Activated effector memory CD4-positive, alpha-beta T cell treated with Interleukin-2 at 50 U/mL for 16 hours (primary cell): Measurements from ENCODE around the gene SP9.
"Not testable (repeated sequence)": the region's sequence is repeated elsewhere in the genome, so short reads cannot be mapped to it uniquely, and the experiment has no call there.

ENCODE experiments used
- DNase-seq: peaks from one replicate; pipeline ENCODE4 v3.0.0-alpha.2; 2020

SP9 gene

GRCh38 chr2:174344716-174345461 lies 10.1 kb downstream of the SP9 start:
- DNase-seq: no peak

DNA sequence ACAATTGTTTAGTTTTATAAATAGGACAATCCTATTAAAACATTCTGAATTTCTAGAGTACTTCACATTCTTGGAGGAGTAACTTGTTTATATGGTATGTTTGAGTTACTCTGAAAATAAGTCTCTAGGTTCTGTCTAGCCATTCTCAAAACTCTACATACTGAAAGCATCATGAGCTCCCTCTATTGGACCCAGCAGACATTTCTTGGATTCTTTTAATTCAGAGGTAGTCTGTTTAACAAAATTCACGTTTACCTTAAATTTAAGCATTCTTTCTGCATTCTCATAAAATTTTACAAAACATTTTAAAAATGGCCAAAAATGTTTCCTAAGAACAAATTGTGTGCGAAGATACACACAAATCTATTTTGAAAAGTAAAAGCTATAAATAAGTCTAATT lies 15.3 kb downstream of the SP9 start:
- no peak for DNase-seq

DNA sequence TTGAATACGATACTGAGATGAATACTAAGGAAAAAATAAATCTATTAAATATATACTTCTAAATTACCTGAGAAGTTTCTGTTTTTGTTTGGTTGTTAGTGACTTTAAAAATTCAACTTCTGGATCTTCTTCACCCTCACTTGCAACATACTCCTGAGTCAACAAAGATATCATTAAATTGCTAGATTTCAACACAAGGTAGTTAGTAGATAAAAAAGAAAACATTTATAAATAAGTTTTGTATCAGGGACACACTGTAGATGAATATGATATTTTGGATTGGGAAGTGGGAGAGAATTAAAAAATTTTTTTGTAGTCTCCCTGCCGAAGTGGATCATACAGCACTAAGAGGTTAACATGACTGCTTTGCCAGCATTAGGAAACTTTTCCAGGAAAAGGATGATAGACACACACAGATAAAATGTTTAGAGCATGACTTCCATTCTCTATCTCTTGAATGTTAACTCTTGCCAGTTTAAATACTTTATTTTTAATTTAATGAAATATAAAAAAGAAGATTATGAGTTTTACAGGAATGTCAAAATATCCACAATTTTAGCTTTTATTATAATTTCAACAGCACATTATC lies 15.9 kb downstream of the SP9 start:
- no peak for DNase-seq

DNA sequence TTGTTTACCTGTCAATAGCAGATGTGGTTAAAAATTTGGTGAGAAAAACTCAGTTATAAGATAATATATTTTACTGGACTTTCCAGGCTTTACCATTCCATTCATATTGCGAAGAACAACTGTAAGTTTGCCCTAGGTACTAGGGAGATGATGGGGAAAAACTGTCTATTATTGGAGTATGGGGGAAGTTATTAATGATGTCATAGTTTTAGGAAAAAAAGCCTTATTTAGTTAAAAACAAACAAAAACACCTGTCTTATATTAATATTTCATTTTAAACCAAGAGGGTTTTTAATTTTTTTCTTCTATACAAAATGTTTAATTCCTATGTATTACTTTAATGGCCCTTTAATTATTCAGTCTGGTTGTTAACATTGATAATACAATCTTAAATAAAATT lies 18.2 kb downstream of the SP9 start:
- DNase-seq: no peak

GRCh38 chr2:174356347-174356746 lies 21.6 kb downstream of the SP9 start:
- DNase-seq: no peak

DNA sequence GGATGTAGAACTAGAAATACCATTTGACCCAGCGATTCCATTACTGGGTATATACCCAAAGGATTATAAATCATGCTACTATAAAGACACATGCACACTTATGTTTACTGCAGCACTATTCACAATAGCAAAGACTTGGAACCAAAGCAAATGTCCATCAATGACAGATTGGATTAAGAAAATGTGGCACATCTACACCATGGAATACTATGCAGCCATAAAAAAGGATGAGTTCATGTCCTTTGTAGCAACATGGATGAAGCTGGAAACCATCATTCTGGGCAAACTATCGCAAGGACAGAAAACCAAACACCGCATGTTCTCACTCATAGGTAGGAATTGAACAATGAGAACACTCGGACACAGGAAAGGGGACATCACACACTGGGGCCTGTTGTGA lies 24.9 kb downstream of the SP9 start:
- DNase-seq: not testable (repeated sequence)

DNA sequence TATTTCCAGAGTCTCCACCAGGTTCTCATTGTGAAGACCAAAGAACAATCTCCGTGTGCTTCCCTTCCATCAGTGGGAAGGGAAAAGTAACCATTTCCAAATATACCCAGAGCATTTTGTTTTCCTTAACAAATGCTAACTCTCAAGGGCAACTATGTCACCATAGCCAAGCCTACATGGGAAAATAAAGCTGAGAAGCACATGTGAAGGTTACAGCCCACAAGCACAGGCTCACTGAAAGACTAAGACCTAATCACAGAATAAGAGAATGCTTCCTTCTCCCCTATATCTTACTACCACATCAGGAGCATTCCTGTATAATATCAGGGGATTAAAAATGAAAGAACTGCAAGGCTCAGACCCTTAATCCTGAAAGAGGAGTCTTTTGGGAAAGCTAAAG lies 28.2 kb downstream of the SP9 start:
- DNase-seq: no peak

DNA sequence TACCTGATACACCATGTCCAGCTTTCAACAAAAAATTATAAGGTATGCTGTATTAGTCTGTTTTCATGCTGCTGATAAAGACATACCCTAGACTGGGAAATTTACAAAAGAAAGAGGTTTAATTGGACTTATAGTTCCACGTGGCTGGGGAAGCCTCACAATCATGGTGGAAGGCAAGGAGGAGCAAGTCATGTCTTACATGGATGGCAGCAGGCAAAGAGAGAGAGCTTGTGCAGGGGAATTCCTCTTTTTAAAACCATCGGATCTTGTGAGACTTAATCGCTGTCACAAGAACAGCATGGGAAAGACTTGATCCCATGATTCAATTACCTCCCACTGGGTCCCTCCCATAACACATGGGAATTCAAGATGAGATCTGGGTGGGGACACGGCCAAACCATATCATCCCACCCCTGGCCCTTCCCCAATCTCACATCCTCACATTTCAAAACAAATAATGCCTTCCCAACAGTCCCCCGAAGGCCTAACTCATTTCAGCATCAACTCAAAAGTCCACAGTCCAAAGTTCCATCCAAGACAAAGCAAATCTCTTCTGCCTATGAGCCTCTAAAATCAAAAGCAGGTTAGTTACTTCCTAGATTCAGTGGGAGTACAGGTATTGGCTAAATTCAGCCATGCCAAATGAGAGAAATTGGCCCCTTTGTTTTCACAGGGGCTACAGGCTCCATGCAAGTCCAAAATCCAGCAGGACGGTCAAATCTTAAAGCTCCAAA lies 28.9 kb downstream of the SP9 start:
- DNase-seq: not testable (repeated sequence)

DNA sequence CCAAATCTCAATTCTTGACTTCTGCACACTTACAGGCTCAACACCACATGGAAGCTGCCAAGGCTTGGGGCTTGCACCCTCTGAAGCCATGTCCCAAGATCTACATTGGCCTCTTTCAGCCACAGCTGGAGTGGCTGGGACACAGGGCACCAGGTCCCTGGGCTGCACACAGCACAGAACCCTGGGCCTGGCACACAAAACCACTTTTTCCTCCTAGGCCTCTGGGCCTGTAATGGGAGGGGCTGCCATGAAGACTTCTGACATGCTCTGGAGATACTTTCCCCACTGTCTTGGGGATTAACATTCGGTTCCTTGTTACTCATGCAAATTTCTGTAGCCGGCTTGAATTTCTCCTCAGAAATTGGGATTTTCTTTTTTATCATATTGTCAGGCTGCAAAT lies 29.9 kb downstream of the SP9 start:
- DNase-seq: no peak

DNA sequence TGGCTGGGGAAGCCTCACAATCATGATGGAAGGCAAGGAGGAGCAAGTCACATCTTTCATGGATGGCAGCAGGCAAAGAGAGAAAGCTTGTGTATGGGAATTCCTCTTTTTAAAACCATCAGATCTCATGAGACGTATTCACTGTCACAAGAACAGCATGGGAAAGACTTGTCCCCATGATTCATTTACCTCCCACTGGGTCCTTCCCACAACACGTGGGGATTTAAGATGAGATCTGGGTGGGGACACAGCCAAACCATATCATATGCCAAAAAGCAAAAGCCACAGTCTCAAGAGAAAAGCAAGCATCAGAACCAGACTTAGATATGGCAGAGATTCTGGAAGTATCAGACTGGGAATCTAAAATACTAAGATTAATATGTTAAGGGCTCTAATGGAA lies 30.8 kb downstream of the SP9 start:
- no peak for DNase-seq

- no peak for DNase-seq
Observed at GRCh38 chr2:174368691-174369090, 33.9 kb downstream of the SP9 start.

DNA sequence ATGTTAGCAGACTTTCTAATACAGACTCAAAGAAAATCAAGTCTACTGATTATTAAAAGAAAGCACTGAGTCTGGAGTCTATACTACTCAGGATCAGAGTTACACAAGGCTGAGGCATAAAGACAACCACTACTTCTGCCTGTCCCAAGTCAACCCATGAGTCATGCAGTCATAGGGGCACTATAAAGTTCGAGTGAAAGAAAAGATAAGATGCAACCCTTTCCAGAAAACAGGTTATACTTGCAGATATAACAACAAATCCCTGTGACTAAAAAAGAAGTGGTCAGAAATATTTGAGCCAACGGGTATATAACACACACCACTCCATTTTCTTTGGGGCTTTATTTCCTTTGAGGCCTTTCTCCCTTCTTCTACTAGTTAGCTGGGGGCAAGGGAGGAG lies 42.2 kb downstream of the SP9 start:
- no peak for DNase-seq

DNA sequence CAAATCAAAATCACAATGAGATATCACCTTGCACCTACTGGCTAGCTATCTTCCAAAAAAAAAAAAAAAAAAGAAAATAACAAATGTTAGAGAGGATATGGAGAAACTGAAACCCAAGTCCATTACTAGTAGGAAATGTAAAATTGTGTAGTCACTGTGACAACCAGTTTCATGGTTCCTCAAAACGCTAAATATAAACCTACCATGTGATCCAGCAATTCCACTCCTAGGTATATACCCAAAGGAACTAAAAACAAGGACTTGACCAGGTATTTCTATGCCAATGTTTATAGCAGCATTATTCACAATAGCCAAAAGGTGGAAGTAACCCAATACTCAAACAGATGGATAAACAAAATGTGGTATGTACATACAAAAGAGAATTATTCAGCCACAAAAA lies 49.0 kb downstream of the SP9 start:
- DNase-seq: no peak

DNA sequence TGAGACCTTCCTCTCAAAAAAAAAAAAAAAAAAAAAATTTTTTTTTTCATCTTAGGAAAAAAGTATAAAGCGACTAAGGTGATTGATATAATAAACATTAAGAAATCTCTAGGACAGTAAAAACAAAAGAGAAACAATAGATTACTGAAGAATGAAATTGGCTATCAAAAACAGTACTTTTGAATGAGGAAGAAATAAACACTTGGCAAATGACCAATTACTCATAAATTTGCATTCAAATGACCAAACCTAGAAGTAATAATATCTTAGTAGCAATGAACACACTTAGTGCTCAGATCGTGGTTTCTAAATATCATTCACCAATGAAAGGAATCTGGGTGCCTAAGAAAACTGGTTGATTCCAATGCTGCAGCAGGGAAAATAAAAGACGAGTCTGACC lies 50.4 kb downstream of the SP9 start:
- DNase-seq: no peak
